Measurements from ENCODE around the gene RAB36. TPM values are rescaled to one million over a fixed set of nuclear protein-coding genes. Genes with fewer than 3 reads are reported as not detected.

RAB36 gene
- total RNA-seq, 1 donor from 2014 or later: 7.5 TPM

GRCh38 chr22:23107487-23108248, 37.6 kb upstream of the RAB36 start:
- ATAC-seq (no peak), DNase-seq (ENCODE audit: low spot score) (no peak)
- intact Hi-C loops (cut with DNase I): no loop called here

- intact Hi-C loops (cut with DNase I): no loop called here
- ATAC-seq (no peak), DNase-seq (ENCODE audit: low spot score) (no peak)
Measured at GRCh38 chr22:23108249-23109078, 36.8 kb upstream of the RAB36 start.

- DNase-seq (ENCODE audit: low spot score) (no peak), ATAC-seq (no peak)
- intact Hi-C loops (cut with DNase I): no loop called here
Measured at GRCh38 chr22:23109079-23109347, 36.3 kb upstream of the RAB36 start.

- intact Hi-C loops (cut with DNase I): no loop called here
Measured at GRCh38 chr22:23109441-23109978, 35.8 kb upstream of the RAB36 start.

GRCh38 chr22:23110190-23110921, 34.9 kb upstream of the RAB36 start:
- no peak for DNase-seq (ENCODE audit: low spot score)
- intact Hi-C loops (cut with DNase I): no loop called here
- no peak for ATAC-seq

More at GRCh38 chr22:23109441-23109978, 35.8 kb upstream of the RAB36 start:
- ATAC-seq (no peak), DNase-seq (ENCODE audit: low spot score) (no peak)

- no peak for DNase-seq (ENCODE audit: low spot score)
- intact Hi-C loops (cut with DNase I): no loop called here
- no peak for ATAC-seq
Measured at GRCh38 chr22:23110922-23111527, 34.3 kb upstream of the RAB36 start.

GRCh38 chr22:23112472-23113012, 32.7 kb upstream of the RAB36 start:
- DNase-seq (ENCODE audit: low spot score) (no peak), ATAC-seq (no peak)
- intact Hi-C loops (cut with DNase I): no loop called here

GRCh38 chr22:23113067-23113846, 32.0 kb upstream of the RAB36 start:
- peak; percentile 70 for DNase-seq (ENCODE audit: low spot score)
- ATAC-seq: peak; percentile 34
- intact Hi-C loops (cut with DNase I): no loop called here

- DNase-seq (ENCODE audit: low spot score) (no peak), ATAC-seq (peak; percentile 58)
- intact Hi-C loops (cut with DNase I): no loop called here
Measured at GRCh38 chr22:23113847-23114720, 31.2 kb upstream of the RAB36 start.

GRCh38 chr22:23114721-23115020, 30.6 kb upstream of the RAB36 start:
- DNase-seq (ENCODE audit: low spot score) (no peak), ATAC-seq (no peak)
- intact Hi-C loops (cut with DNase I): no loop called here

- ATAC-seq (no peak), DNase-seq (ENCODE audit: low spot score) (no peak)
- intact Hi-C loops (cut with DNase I): no loop called here
Measured at GRCh38 chr22:23115369-23115768, 29.9 kb upstream of the RAB36 start.

GRCh38 chr22:23115825-23116494, 29.3 kb upstream of the RAB36 start:
- intact Hi-C loops (cut with DNase I): no loop called here
- ATAC-seq (no peak), DNase-seq (ENCODE audit: low spot score) (no peak)

GRCh38 chr22:23116506-23117263, 28.6 kb upstream of the RAB36 start:
- ATAC-seq: no peak

GRCh38 chr22:23117275-23117674, 28.0 kb upstream of the RAB36 start:
- no peak for DNase-seq (ENCODE audit: low spot score)

More at GRCh38 chr22:23116506-23117263, 28.6 kb upstream of the RAB36 start:
- DNase-seq (ENCODE audit: low spot score): no peak
- intact Hi-C loops (cut with DNase I): no loop called here

GRCh38 chr22:23117891-23118646, 27.2 kb upstream of the RAB36 start:
- intact Hi-C loops (cut with DNase I): no loop called here
- ATAC-seq: no peak
- DNase-seq (ENCODE audit: low spot score): no peak

More at GRCh38 chr22:23117275-23117674, 28.0 kb upstream of the RAB36 start:
- intact Hi-C loops (cut with DNase I): no loop called here
- ATAC-seq: no peak

All from sciatic nerve (tissue), 2 donors.